Measurements from ENCODE around the gene RPGR. TPM values are rescaled to one million over a fixed set of nuclear protein-coding genes. Genes with fewer than 3 reads are reported as not detected.

The RPGR gene
- total RNA-seq, 1 donor from 2014 or later = 9.2 TPM

GRCh38 chrX:38304010-38304409 lies 23.3 kb downstream of the RPGR start:
- Mint-ChIP-seq H3K27me3 (ENCODE audit: unreplicated experiment) (no peaks in the 10 kb centered on the region), H3K4me3 (ENCODE audit: unreplicated experiment) (no peak overlapping the region), H3K9me3 (ENCODE audit: unreplicated experiment) (no peaks in the 10 kb centered on the region), H3K27ac (ENCODE audit: unreplicated experiment) (no peak overlapping the region), H3K36me3 (ENCODE audit: unreplicated experiment) (no peaks in the 10 kb centered on the region), H3K4me1 (ENCODE audit: unreplicated experiment) (no peaks in the 10 kb centered on the region)
- TF ChIP-seq, protein P1, sequence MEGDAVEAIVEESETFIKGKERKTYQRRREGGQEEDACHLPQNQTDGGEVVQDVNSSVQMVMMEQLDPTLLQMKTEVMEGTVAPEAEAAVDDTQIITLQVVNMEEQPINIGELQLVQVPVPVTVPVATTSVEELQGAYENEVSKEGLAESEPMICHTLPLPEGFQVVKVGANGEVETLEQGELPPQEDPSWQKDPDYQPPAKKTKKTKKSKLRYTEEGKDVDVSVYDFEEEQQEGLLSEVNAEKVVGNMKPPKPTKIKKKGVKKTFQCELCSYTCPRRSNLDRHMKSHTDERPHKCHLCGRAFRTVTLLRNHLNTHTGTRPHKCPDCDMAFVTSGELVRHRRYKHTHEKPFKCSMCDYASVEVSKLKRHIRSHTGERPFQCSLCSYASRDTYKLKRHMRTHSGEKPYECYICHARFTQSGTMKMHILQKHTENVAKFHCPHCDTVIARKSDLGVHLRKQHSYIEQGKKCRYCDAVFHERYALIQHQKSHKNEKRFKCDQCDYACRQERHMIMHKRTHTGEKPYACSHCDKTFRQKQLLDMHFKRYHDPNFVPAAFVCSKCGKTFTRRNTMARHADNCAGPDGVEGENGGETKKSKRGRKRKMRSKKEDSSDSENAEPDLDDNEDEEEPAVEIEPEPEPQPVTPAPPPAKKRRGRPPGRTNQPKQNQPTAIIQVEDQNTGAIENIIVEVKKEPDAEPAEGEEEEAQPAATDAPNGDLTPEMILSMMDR (IDR thresholded peaks at IDR 0.05) = peak; percentile 41
- DNase-seq (ENCODE audit: extremely low spot score, unreplicated experiment) = no peak

GRCh38 chrX:38293741-38294140 lies 33.6 kb downstream of the RPGR start:
- TF ChIP-seq, protein P1 (IDR thresholded peaks at IDR 0.05) = peak; percentile 38
- Mint-ChIP-seq H3K9me3 (ENCODE audit: unreplicated experiment) (no peaks in the 10 kb centered on the region), H3K36me3 (ENCODE audit: unreplicated experiment) (peaks cover 3% of the 10 kb centered on the region), H3K4me3 (ENCODE audit: unreplicated experiment) (no peak overlapping the region), H3K4me1 (ENCODE audit: unreplicated experiment) (no peaks in the 10 kb centered on the region), H3K27ac (ENCODE audit: unreplicated experiment) (no peak overlapping the region), H3K27me3 (ENCODE audit: unreplicated experiment) (no peaks in the 10 kb centered on the region)
- no peak for DNase-seq (ENCODE audit: extremely low spot score, unreplicated experiment)

- Mint-ChIP-seq H3K27ac (ENCODE audit: unreplicated experiment) (no peak overlapping the region), H3K9me3 (ENCODE audit: unreplicated experiment) (no peaks in the 10 kb centered on the region), H3K27me3 (ENCODE audit: unreplicated experiment) (no peaks in the 10 kb centered on the region), H3K36me3 (ENCODE audit: unreplicated experiment) (peaks cover 3% of the 10 kb centered on the region), H3K4me3 (ENCODE audit: unreplicated experiment) (no peak overlapping the region), H3K4me1 (ENCODE audit: unreplicated experiment) (no peaks in the 10 kb centered on the region)
- no peak for DNase-seq (ENCODE audit: extremely low spot score, unreplicated experiment)
- TF ChIP-seq, protein P1 (IDR thresholded peaks at IDR 0.05) = no peak
Observed at GRCh38 chrX:38287674-38288073, 39.6 kb downstream of the RPGR start.

DNA sequence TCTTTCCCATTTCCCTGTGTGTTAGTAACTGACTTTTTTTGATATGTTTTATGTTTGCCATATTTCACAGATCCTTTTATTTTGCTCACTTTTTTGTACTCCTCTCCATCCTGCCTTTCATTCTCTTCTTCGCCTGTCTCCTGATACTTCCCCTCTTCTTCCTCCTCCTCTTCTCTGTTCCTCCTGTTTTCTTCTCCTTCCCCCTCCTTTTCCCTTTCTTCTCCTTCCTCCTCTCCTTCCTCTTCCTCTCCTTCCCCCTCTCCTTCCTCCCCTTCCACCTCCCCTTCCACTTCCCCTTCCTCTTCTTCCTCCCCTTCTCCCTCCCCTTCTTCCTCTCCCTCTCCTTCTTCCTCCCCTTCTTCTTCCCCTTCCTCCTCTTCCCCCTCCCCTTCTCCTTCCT lies 41.7 kb downstream of the RPGR start:
- TF ChIP-seq, protein P1 (IDR thresholded peaks at IDR 0.05) = no peak
- Mint-ChIP-seq H3K27ac (ENCODE audit: unreplicated experiment) (no peak overlapping the region), H3K36me3 (ENCODE audit: unreplicated experiment) (no peaks in the 10 kb centered on the region), H3K9me3 (ENCODE audit: unreplicated experiment) (no peaks in the 10 kb centered on the region), H3K27me3 (ENCODE audit: unreplicated experiment) (no peaks in the 10 kb centered on the region), H3K4me3 (ENCODE audit: unreplicated experiment) (no peak overlapping the region), H3K4me1 (ENCODE audit: unreplicated experiment) (no peaks in the 10 kb centered on the region)
- DNase-seq (ENCODE audit: extremely low spot score, unreplicated experiment) = no peak

- H3K27ac Mint-ChIP-seq (ENCODE audit: unreplicated experiment) = no peak overlapping the region
- H3K9me3 Mint-ChIP-seq (ENCODE audit: unreplicated experiment) = no peaks in the 10 kb centered on the region
- H3K36me3 Mint-ChIP-seq (ENCODE audit: unreplicated experiment) = no peaks in the 10 kb centered on the region
- peaks cover 15% of the 10 kb centered on the region for H3K4me1 Mint-ChIP-seq (ENCODE audit: unreplicated experiment)
- H3K4me3 Mint-ChIP-seq (ENCODE audit: unreplicated experiment) = no peak overlapping the region
- TF ChIP-seq, protein P1 (IDR thresholded peaks at IDR 0.05) = peak; percentile 53
- DNase-seq (ENCODE audit: extremely low spot score, unreplicated experiment) = no peak
- H3K27me3 Mint-ChIP-seq (ENCODE audit: unreplicated experiment) = no peaks in the 10 kb centered on the region
Observed at GRCh38 chrX:38282049-38282448, 45.3 kb downstream of the RPGR start.

Measured in osteocyte (in vitro differentiated cells).